Hypothalamus (tissue), 51 donors: Measurements from ENCODE around the gene BCORL1.
A peak's percentile ranks its signal among the peaks of the same experiment; 100 is the strongest.

Source experiments
- DNase-seq, 51 donors: peaks; one replicate each; lab custom pipeline; 2025; lab: John Stamatoyannopoulos, UW

Gene BCORL1

DNA sequence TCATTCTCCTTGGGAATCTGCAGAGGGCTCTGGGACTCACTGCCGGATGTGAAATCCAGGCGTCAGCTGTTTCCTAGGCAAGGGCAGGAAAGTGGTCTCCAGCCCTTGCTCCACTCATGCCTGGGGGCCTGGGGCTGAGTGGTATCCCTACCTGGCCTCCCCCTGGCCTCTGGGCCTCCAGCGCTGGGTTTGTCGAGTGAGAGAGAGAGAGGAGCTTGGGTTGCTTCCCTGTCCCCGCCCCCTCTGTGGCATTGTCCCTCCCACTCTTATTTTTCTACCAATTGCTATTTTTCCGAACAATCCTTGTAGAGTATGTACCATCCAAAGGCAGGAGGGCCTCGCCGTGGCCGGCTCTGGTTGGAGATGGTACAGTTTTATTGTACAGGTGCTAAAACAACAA lies 74.8 kb downstream of the BCORL1 start:
- peak in 4 of 51 donors; percentile 0 to 3 (median 0) for DNase-seq

DNA sequence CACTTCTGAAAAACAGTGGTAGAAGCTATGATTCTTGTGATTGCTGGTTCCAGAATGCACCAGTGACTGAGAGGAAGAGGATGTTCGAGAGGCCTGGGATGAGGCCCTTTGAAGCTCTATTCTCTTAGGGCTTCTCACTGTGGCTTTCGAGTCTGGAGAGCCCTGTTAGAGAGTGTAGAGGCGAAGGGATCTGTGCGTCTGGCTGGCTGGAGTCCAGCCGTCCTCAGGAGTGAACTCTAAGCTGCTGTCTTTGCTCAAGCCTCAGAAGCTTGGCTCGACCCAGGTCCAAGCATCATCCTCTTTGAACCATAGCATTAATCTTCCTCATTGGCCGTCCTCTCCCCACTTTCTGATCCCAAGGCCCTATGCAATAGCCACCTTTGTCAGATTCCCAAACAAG lies 76.2 kb downstream of the BCORL1 start:
- DNase-seq: no peak

GRCh38 chrX:130060122-130061069 lies 78.0 kb downstream of the BCORL1 start:
- peak; percentile 5 to 82 (median 42) for DNase-seq

- DNase-seq: no peak
These were observed 84.7 kb downstream of the BCORL1 start for GRCh38 chrX:130066975-130067615.

GRCh38 chrX:130071611-130072344 lies 89.3 kb downstream of the BCORL1 start:
- no peak for DNase-seq

DNA sequence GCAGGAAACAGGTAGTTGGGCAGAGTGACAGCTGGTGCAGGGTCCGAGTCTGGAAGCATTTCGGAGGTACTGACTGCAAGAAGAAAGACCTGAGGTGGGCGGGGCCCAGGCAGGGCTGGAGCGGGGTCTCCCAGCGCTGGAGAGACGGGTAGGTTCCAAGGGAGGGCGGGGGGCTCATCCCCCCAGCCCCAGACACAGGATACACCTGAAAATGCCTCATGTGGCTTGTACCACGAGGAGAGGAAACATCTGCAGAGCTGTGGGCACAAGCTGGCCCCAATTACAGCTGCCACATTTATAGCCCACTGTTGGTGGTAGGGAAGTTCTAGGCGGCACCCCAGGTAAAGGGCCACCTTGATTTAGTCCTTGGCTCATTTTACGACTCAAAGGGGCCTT lies 89.9 kb downstream of the BCORL1 start:
- no peak for DNase-seq

- DNase-seq: no peak
These were observed 93.3 kb downstream of the BCORL1 start for GRCh38 chrX:130075777-130076176.

DNA sequence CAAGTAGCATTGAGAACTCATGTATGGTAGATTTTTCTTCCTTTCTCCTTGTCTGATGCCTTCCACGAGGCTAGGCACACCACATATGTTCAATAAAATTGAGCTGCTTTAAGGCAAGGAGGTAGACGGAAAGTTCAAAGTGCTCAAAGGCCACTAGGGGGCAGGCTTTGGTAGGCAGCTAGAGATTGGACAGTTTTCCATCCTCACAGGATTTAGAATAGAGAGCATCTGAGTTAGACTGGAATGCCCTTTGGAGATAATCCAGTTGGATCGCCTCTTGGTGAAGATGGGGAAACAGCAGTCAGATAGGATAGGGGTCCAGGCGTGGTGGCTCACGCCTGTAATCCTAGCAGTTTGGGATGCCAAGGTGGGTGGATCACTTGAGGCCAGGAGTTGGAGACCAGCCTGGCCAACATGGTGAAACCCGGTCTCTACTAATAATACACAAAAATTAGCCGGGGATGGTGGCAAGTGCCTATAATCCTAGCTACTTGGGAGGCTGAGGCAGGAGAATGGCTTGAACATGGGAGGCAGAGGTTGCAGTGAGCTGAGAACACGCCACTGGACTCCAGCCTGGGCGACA lies 97.5 kb downstream of the BCORL1 start:
- peak in 36 of 51 donors; percentile 1 to 60 (median 10) for DNase-seq

- DNase-seq: no peak
These were observed 98.4 kb downstream of the BCORL1 start for GRCh38 chrX:130080791-130081367.

- DNase-seq: no peak
These were observed 99.1 kb downstream of the BCORL1 start for GRCh38 chrX:130081421-130082045.

GRCh38 chrX:130082244-130083106 lies 100.0 kb downstream of the BCORL1 start:
- peak in 4 of 51 donors; percentile 0 to 3 (median 2) for DNase-seq

DNA sequence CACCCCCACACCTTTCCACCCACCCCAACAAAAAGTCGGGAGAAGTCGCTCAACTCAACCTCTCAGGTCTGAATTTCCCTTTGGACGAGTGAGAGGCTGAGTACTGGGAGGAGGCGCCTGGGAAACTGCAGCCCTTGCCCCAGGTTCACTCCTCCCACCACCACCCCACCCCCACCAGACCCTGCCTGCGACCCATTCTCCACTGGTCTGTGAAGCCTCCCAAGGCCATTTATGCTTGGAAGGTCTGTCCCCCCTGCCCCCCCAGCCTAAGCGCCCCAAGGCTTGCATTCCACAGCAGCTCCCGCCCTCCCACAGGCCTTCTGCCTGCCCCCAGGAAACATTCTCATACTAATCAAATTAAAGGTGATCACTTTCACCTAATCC lies 100.7 kb downstream of the BCORL1 start:
- DNase-seq: no peak

GRCh38 chrX:130083656-130084382 lies 101.4 kb downstream of the BCORL1 start:
- peak in 1 of 51 donors; percentile 1 for DNase-seq

DNA sequence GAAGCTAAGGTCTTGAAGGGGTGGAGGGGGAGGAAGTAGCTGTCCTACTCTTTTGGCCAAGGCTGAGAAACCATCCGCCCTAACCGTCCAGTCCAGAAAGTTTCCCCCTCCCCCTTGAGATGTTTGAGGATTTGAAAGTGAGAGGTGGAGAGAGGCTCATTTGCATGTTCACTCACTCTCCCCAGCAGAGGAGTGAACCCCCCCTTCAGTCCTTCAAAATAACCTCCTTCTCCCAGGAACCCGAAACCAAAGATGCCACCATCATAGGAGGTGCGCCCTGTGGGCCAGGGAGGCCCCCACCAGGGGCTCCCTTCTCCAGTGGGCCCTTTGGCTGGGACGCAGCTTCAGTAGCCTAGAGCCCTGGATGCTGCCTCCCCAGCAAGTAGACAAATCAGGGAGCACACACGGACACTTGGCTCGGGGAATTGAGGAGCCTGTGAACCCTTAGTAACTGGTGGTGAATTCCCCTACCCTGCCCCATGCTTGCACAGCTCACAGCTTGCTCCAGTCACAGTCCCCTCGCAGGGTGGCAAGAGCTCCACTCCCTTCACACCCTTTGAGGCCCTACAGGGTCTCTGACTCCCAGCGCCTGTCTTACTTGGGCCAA lies 102.3 kb downstream of the BCORL1 start:
- DNase-seq: no peak

DNA sequence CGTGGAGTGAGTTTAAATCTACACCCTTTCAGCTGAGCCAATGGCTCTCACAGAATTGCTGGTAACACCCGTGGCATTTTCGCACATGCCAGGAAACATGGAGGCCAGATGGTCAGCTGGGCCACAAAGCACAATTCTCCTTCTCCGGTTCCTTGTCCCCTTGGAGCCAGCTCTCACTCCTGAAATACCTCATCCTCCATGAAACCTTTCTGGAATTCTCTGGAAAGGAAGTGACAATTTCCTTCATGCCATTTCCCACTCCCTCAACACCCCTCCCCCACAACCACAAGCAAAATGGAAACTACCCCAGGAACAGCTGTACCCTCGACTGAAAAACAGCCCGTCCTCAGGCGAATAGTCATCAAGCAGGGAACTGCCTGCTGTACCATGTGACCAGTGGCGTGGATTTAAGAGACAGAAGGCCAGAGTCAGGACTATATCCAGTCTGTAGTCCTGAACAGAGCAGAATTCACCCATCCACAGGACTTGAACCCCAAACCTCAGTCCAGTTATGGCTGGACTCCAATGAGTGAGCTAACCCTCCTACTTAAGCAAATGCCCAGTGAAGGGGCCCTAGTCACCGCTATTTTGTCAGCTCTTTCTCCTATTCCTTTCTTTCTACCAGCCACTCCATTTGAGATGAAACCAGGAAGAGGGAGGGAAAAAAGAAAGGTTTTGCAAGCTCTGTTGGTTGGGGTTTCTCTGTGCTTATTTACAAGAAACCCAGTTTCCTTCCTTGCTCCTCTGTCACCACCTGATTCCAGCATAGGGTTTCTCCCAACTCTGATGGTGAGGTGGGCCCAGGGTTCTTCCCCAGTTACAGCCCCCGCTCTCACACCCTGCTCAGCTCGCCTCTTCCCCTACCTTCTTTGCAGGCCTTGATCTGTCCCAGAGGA lies 103.4 kb downstream of the BCORL1 start:
- DNase-seq: no peak

DNA sequence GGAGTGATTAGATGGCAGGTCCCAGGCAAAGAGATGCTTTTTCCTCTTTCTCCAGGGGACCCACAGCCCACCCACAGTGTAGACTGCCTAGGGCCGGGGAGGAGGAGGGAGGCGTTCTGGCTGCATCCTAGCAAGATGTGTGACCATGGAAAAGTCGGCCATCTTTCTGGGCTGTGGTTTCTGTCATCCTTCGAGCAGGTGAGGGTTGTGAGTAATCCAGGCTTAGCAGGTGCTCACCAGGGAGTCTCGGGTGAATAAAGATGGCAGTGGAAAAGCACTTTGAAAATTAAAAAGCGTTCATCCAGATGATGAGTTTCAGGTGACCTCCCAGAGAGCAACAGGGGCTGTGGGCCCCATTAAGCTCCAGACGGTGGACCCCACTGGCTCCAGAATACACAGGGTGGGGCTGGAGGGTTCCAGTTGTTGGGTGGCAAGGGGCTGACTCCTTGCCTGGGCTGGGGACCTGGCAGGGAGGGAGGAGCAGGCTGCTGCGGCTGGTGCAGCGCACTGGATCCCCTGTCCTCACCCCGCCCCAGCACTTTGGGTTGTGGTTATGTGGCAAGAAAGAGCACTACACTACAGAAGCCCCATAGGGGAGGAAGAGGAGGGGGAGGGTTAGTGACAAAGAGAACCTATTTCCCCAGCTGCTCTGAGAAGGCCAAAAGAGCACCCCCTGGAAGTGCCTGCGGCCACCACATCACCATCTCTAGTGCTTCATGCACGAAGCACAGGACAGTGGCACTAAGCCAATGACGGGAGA lies 104.2 kb downstream of the BCORL1 start:
- no peak for DNase-seq
